ENCODE data around the gene LDHB.

DNA sequence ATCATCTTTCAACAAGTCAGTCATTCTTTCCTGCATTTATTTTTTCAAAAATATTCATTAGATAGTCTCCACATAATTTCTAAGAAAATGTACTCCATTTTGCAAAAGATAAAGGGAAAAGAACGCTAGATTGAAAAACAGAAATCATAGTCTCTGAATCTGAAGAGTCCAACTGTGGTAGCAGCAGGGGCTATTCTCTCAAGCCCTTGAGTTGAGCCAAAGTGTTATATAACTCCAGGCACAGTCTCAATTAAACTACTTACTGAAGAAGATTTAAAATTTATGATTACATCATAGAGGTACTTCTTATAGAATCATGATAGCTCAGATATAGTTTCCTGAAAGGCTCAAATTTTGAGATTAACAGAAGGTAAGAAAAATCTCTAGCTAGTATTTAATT, 5.8 kb downstream of the LDHB start:
- TF ChIP-seq, protein P1, sequence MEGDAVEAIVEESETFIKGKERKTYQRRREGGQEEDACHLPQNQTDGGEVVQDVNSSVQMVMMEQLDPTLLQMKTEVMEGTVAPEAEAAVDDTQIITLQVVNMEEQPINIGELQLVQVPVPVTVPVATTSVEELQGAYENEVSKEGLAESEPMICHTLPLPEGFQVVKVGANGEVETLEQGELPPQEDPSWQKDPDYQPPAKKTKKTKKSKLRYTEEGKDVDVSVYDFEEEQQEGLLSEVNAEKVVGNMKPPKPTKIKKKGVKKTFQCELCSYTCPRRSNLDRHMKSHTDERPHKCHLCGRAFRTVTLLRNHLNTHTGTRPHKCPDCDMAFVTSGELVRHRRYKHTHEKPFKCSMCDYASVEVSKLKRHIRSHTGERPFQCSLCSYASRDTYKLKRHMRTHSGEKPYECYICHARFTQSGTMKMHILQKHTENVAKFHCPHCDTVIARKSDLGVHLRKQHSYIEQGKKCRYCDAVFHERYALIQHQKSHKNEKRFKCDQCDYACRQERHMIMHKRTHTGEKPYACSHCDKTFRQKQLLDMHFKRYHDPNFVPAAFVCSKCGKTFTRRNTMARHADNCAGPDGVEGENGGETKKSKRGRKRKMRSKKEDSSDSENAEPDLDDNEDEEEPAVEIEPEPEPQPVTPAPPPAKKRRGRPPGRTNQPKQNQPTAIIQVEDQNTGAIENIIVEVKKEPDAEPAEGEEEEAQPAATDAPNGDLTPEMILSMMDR (IDR thresholded peaks at IDR 0.05), result no peak
- TF ChIP-seq ZFX (IDR thresholded peaks at IDR 0.05; ENCODE audit: borderline replicate concordance), result no peak

Data from 22Rv1 (cell line).